Loucy (cell line): ENCODE results near the gene SLC22A23.

ENCODE experiments used
- H2AFZ ChIP-seq: fragments of 200-600 bp; sonication (generic); 2 replicates; pipeline ENCODE4 v1.6.0; 2016; ENCODE audit warnings: antibody characterized with exemption, mild to moderate bottlenecking, low read length, moderate library complexity
- H3F3A ChIP-seq: fragments of 200-600 bp; 2 replicates; pipeline ENCODE4 v1.6.0; 2016; ENCODE audit warnings: antibody characterized with exemption, low read depth, mild to moderate bottlenecking
- H3K27me3 ChIP-seq: fragments of 200-600 bp; sonication (generic); 2 replicates; pipeline ENCODE4 v1.6.1; 2014; ENCODE audit warnings: low read length, mild to moderate bottlenecking; ENCODE audit not compliant: insufficient read depth, poor library complexity, severe bottlenecking
- H3K36me3 ChIP-seq: fragments of 200-600 bp; sonication (generic); 2 replicates; pipeline ENCODE4 v1.6.1; 2016; ENCODE audit warnings: low read length; ENCODE audit not compliant: insufficient read depth
- H3K4me1 ChIP-seq: fragments of 200-600 bp; sonication (generic); 2 replicates; pipeline ENCODE4 v1.5.1; 2014; ENCODE audit warnings: low read length, mild to moderate bottlenecking; ENCODE audit not compliant: insufficient read depth, poor library complexity, severe bottlenecking
- H3K4me2 ChIP-seq: fragments of 200-600 bp; sonication (generic); 2 replicates; pipeline ENCODE4 v1.6.0; 2014; ENCODE audit warnings: antibody characterized with exemption, low read length, low read depth, mild to moderate bottlenecking; ENCODE audit not compliant: poor library complexity, severe bottlenecking
- H3K4me3 ChIP-seq: fragments of 200-600 bp; sonication (generic); 2 replicates; pipeline ENCODE4 v1.5.1; 2014; ENCODE audit warnings: low read length, mild to moderate bottlenecking, mixed read lengths; ENCODE audit not compliant: poor library complexity, severe bottlenecking
- H3K79me2 ChIP-seq: fragments of 200-600 bp; sonication (generic); 2 replicates; pipeline ENCODE4 v1.6.1; 2014; ENCODE audit warnings: low read length; ENCODE audit not compliant: insufficient read depth
- H3K9ac ChIP-seq: fragments of 200-600 bp; sonication (generic); 2 replicates; pipeline ENCODE4 v1.6.0; 2014; ENCODE audit warnings: mild to moderate bottlenecking, low read depth, low read length, moderate library complexity; ENCODE audit not compliant: poor library complexity, severe bottlenecking
- H3K9me2 ChIP-seq: fragments of 200-600 bp; sonication (generic); replicated peaks from 2 replicates; pipeline ENCODE4 v1.6.1; 2016; ENCODE audit warnings: low read depth, low read length, mixed read lengths
- H3K9me3 ChIP-seq: fragments of 200-600 bp; sonication (generic); 2 replicates; pipeline ENCODE4 v1.6.1; 2014; ENCODE audit warnings: mild to moderate bottlenecking, antibody characterized with exemption, low read length, low read depth; ENCODE audit not compliant: insufficient read depth
- H4K20me1 ChIP-seq: fragments of 200-600 bp; sonication (generic); 2 replicates; pipeline ENCODE4 v1.6.0; 2014; ENCODE audit warnings: antibody characterized with exemption, low read length, mild to moderate bottlenecking; ENCODE audit not compliant: insufficient read depth, poor library complexity, severe bottlenecking
- CTCF ChIP-seq: fragments of 200-600 bp; sonication (generic); conservative IDR thresholded peaks from 2 replicates; pipeline ENCODE4 v1.5.1; 2014; ENCODE audit warnings: mild to moderate bottlenecking, antibody characterized with exemption, low read length
- EZH2phosphoT487 ChIP-seq: fragments of 200-600 bp; IDR thresholded peaks from 2 replicates; pipeline ENCODE4 v1.6.1; 2018; ENCODE audit warnings: antibody characterized with exemption, mild to moderate bottlenecking, moderate library complexity, borderline replicate concordance

Gene SLC22A23

GRCh38 chr6:3367630-3368029 is 89.2 kb downstream of the SLC22A23 start:
- no peaks in the 10 kb centered on the region for H3K27me3 ChIP-seq
- H3K4me1 ChIP-seq: peaks cover 9% of the 10 kb centered on the region
- no peaks in the 10 kb centered on the region for H3K9me2 ChIP-seq
- TF ChIP-seq EZH2phosphoT487: no peak
- no peak for TF ChIP-seq CTCF
- no peak overlapping the region for H3K4me2 ChIP-seq
- H3K9ac ChIP-seq: no peak overlapping the region
- no peaks in the 10 kb centered on the region for H3F3A ChIP-seq
- H2AFZ ChIP-seq: no peak overlapping the region
- no peaks in the 10 kb centered on the region for H3K79me2 ChIP-seq
- H4K20me1 ChIP-seq: no peaks in the 10 kb centered on the region
- no peaks in the 10 kb centered on the region for H3K36me3 ChIP-seq
- H3K4me3 ChIP-seq: no peak overlapping the region
- no peaks in the 10 kb centered on the region for H3K9me3 ChIP-seq

GRCh38 chr6:3366596-3367413 is 90.0 kb downstream of the SLC22A23 start:
- Histone ChIP-seq H3K79me2 (no peaks in the 10 kb centered on the region), H3F3A (no peaks in the 10 kb centered on the region), H3K9me3 (no peaks in the 10 kb centered on the region), H3K4me3 (no peak overlapping the region), H3K9me2 (no peaks in the 10 kb centered on the region), H2AFZ (no peak overlapping the region), H3K4me1 (peaks cover 7% of the 10 kb centered on the region), H3K27me3 (no peaks in the 10 kb centered on the region), H3K9ac (no peak overlapping the region), H3K36me3 (no peaks in the 10 kb centered on the region), H3K4me2 (no peak overlapping the region), H4K20me1 (no peaks in the 10 kb centered on the region)
- TF ChIP-seq EZH2phosphoT487 (no peak), CTCF (no peak)

GRCh38 chr6:3364391-3364790 is 92.5 kb downstream of the SLC22A23 start:
- H3K79me2 ChIP-seq: no peaks in the 10 kb centered on the region
- no peak overlapping the region for H2AFZ ChIP-seq
- H3K4me3 ChIP-seq: no peak overlapping the region
- H3K36me3 ChIP-seq: no peaks in the 10 kb centered on the region
- no peak overlapping the region for H3K9ac ChIP-seq
- no peaks in the 10 kb centered on the region for H3K27me3 ChIP-seq
- H4K20me1 ChIP-seq: no peaks in the 10 kb centered on the region
- no peaks in the 10 kb centered on the region for H3K9me2 ChIP-seq
- no peaks in the 10 kb centered on the region for H3K9me3 ChIP-seq
- no peak overlapping the region for H3K4me2 ChIP-seq
- no peaks in the 10 kb centered on the region for H3F3A ChIP-seq
- no peak for TF ChIP-seq CTCF
- no peak for TF ChIP-seq EZH2phosphoT487
- no peaks in the 10 kb centered on the region for H3K4me1 ChIP-seq
